Thymus (tissue), 11 donors: ENCODE data around the gene DHRSX. TPM values are rescaled to one million over a fixed set of nuclear protein-coding genes. Genes with fewer than 3 reads are reported as not detected.
"Not testable (repeated sequence)": the region's sequence is repeated elsewhere in the genome, so short reads cannot be mapped to it uniquely, and the experiment has no call there.

Experiments used
- DNase-seq, 9 donors: peaks; one replicate each; pipeline ENCODE4 v3.0.0-alpha.2; 2013; ENCODE audit warnings: low spot score in 9 of 9, low read depth in 6 of 9, missing footprints in 1 of 9
- H3K27ac ChIP-seq, 2 donors: one replicate each; pipeline ENCODE4 v1.5.1; 2013; ENCODE audit warnings: control low read depth in 1 of 2, low read depth in 1 of 2, low read length in 1 of 2, mild to moderate bottlenecking in 1 of 2, moderate library complexity in 1 of 2
- H3K27me3 ChIP-seq, 2 donors: one replicate each; pipeline ENCODE4 v1.5.1; 2013; ENCODE audit warnings: low read length in 1 of 2; ENCODE audit not compliant: control insufficient read depth in 2 of 2, insufficient read depth in 1 of 2
- H3K36me3 ChIP-seq, 2 donors: one replicate each; pipeline ENCODE4 v1.5.1; 2013; ENCODE audit warnings: low read length in 1 of 2, mild to moderate bottlenecking in 1 of 2, moderate library complexity in 1 of 2; ENCODE audit not compliant: control insufficient read depth in 2 of 2, insufficient read depth in 2 of 2
- H3K4me1 ChIP-seq, 2 donors: one replicate each; pipeline ENCODE4 v1.5.1; 2013; ENCODE audit warnings: low read length in 2 of 2; ENCODE audit not compliant: control insufficient read depth in 2 of 2, insufficient read depth in 2 of 2
- H3K4me3 ChIP-seq, 2 donors: one replicate each; pipeline ENCODE4 v1.5.1; 2013; ENCODE audit warnings: low read length in 2 of 2, control low read depth in 1 of 2, mild to moderate bottlenecking in 1 of 2
- H3K9me3 ChIP-seq, 2 donors: one replicate each; pipeline ENCODE4 v1.5.1; 2013; ENCODE audit warnings: low read length in 1 of 2, mild to moderate bottlenecking in 1 of 2; ENCODE audit not compliant: control insufficient read depth in 2 of 2, insufficient read depth in 1 of 2
- WGBS: extraction: QIAGEN DNeasy Blood & Tissue Kit; methylation state at CpG from one replicate; pipeline ENCODE4 v1.1.7; 2013; 5-methylcytosine and 5-hydroxymethylcytosine counted together
- polyA plus RNA-seq: library from polyadenylated mRNA; stranded (reverse); fragments of 200-250 nt; gene quantifications from one replicate; pipeline ENCODE4 v1.2.3, GENCODE V29; 2013
- total RNA-seq: library from RNA; stranded (reverse); fragments of 120-200 nt; gene quantifications from one replicate; pipeline ENCODE4 v1.2.4, GENCODE V29; 2013
- donor health status: healthy.

DHRSX gene
- total and polyA plus RNA-seq, 2 donors, result 11.2 to 12.2 TPM

DNA sequence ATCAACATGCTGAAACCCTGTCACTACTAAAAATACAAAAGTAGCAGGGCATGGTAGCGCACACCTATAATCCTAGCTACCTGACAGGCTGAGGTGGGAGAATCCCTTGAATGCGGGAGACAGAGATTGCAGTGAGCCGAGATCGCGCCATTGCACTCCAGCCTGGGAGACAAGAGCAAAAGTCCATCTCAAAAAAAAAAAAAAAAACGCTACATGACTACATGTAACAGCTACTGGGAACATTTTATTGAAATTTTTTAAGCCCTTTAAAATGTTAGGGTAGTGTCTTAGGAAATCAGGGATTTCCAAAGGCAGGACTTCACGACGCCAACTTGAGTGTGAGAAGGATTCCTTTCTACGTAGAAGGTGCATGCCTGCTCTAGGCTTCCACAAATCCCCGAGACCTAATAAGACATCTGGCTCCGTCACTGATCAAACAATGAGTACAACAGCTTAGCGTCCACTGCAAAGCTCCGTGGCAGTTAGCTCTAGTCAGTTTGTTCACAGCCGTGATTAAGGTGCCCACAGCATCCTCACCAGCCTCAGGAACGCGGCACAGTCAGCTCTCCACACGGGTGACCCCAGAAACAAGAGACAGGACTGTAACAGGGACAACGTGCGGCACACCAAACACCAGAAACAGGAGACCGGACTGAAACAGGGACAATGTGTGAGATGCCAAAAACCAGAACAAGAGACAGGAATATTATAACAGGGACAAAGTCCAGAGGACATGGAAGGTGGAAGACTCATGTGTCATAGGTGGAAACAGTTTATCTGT lies 33.7 kb downstream of the DHRSX start:
- no peak overlapping the region for H3K4me3 ChIP-seq
- no peaks in the 10 kb centered on the region for H3K4me1 ChIP-seq
- H3K27me3 ChIP-seq, result no peaks in the 10 kb centered on the region
- H3K9me3 ChIP-seq, result no peaks in the 10 kb centered on the region
- no peak for DNase-seq
- no peaks in the 10 kb centered on the region for H3K36me3 ChIP-seq
- no peak overlapping the region for H3K27ac ChIP-seq
- 96% methylated on average over 20 of the region's 20 CpGs for WGBS

- Histone ChIP-seq H3K36me3 (no peaks in the 10 kb centered on the region), H3K27ac (no peak overlapping the region), H3K4me3 (no peak overlapping the region), H3K27me3 (no peaks in the 10 kb centered on the region), H3K9me3 (no peaks in the 10 kb centered on the region), H3K4me1 (no peaks in the 10 kb centered on the region)
- no peak for DNase-seq
- 97% methylated on average over 15 of the region's 15 CpGs for WGBS
Observed at GRCh38 chrX:2464677-2465166, 36.1 kb downstream of the DHRSX start.

GRCh38 chrX:2463973-2464676 lies 36.7 kb downstream of the DHRSX start:
- Histone ChIP-seq H3K4me1 (no peaks in the 10 kb centered on the region), H3K9me3 (no peaks in the 10 kb centered on the region)

DNA sequence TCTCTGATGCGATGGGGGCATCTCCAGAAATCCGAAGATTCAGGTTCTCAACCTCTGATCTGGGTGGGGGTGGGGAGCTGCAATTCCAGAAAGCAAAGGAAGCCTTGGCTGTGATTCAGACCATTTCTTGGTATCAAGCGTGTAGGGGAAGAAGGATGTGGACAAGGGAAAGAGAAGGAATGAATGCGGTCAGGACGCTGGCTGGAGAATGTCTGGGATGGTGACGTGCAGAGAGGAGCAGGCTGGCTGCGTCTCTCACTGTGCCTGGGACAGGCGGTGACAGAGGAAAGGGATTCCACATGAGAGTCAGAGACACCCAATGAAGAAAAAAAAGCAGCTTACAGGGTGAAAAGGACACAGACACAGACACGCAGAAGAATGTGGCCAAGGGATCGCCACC lies 37.3 kb downstream of the DHRSX start:
- not testable (repeated sequence) for H3K27ac ChIP-seq, H3K9me3 ChIP-seq, H3K27me3 ChIP-seq, H3K4me3 ChIP-seq, H3K36me3 ChIP-seq, H3K4me1 ChIP-seq, DNase-seq
- 81% methylated on average over 10 of the region's 10 CpGs for WGBS

More at GRCh38 chrX:2463973-2464676, 36.7 kb downstream of the DHRSX start:
- H3K27me3 ChIP-seq, result no peaks in the 10 kb centered on the region
- H3K27ac ChIP-seq, result no peak overlapping the region
- 88% methylated on average over 28 of the region's 31 CpGs for WGBS
- H3K4me3 ChIP-seq, result no peak overlapping the region
- DNase-seq, result no peak
- no peaks in the 10 kb centered on the region for H3K36me3 ChIP-seq

GRCh38 chrX:2462780-2463179 lies 38.0 kb downstream of the DHRSX start:
- H3K9me3 ChIP-seq, result no peaks in the 10 kb centered on the region
- no peak overlapping the region for H3K27ac ChIP-seq
- H3K36me3 ChIP-seq, result peaks cover 0 to 5% of the 10 kb centered on the region in 2 donors
- H3K4me3 ChIP-seq, result no peak overlapping the region
- no peaks in the 10 kb centered on the region for H3K27me3 ChIP-seq
- 99% methylated on average over 3 of the region's 3 CpGs for WGBS
- no peaks in the 10 kb centered on the region for H3K4me1 ChIP-seq
- no peak for DNase-seq

GRCh38 chrX:2462074-2462473 lies 38.7 kb downstream of the DHRSX start:
- no peaks in the 10 kb centered on the region for H3K9me3 ChIP-seq
- H3K27ac ChIP-seq, result no peak overlapping the region
- 97% methylated on average over 5 of the region's 5 CpGs for whole genome bisulfite sequencing
- DNase-seq, result no peak
- no peaks in the 10 kb centered on the region for H3K4me1 ChIP-seq
- no peaks in the 10 kb centered on the region for H3K27me3 ChIP-seq
- no peak overlapping the region for H3K4me3 ChIP-seq
- H3K36me3 ChIP-seq, result peaks cover 0 to 8% of the 10 kb centered on the region in 2 donors

DNA sequence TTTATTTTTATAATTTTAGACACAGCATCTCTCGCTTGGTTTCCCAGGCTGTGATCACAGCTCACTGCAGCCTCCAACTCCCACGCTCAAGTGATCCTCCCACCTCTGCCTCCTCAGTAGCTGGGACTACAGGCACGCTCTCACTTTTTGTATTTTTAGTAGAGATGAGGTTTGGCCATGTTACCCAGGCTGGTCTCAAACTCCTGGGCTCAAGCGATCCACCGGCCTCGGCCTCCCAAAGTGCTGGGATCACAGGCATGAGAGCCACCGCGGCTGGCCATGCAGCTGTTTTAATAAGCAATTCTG lies 39.1 kb downstream of the DHRSX start:
- H3K9me3 ChIP-seq, result no peaks in the 10 kb centered on the region
- H3K27ac ChIP-seq, result no peak overlapping the region
- H3K4me1 ChIP-seq, result no peaks in the 10 kb centered on the region
- 97% methylated on average over 8 of the region's 8 CpGs for WGBS
- no peaks in the 10 kb centered on the region for H3K27me3 ChIP-seq
- DNase-seq, result no peak
- no peak overlapping the region for H3K4me3 ChIP-seq
- H3K36me3 ChIP-seq, result peaks cover 0 to 8% of the 10 kb centered on the region in 2 donors

DNA sequence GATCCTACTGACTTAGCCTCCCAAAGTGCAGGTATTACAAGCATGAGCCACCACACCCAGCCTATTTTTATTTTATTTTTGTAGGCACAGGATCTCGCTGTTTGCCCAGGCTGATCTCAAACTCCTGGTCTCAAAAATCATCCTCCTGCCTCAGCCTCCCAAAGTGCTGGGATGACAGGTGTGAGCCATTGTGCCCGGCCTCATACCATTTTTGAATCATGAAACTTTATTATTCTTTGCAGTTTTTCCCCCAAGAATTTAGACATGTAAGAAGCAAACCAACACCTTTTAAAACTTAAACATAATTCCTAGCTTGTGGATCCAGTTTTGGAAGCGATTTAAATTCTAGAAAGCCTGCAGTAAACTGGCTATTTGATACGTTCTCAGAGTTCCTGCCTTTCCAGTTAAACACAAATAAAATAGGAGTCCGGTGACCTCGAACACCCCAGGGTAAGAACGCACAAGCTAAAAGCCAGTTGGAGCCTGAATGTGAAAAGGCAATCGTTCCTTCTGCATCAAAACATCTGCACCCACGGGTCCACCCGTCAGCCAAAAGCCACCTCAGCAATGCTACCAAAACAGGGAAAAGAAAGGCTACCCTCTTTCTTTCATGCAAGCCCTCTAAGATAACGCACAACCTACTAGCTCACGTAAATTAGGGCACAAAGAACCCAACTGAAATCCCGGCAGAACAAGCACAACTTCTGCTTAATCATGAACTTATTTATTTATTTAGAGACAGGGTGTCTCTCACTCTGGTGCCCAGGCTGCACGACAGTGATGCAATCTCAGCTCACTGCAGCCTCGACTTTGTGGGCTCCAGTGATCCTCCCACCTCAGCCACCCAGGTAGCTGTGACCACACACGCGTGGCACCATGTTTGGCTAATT lies 39.7 kb downstream of the DHRSX start:
- H3K4me3 ChIP-seq, H3K36me3 ChIP-seq, H3K9me3 ChIP-seq, DNase-seq, H3K27me3 ChIP-seq, H3K4me1 ChIP-seq, H3K27ac ChIP-seq: not testable (repeated sequence)
- WGBS, result 90% methylated on average over 17 of the region's 17 CpGs

DNA sequence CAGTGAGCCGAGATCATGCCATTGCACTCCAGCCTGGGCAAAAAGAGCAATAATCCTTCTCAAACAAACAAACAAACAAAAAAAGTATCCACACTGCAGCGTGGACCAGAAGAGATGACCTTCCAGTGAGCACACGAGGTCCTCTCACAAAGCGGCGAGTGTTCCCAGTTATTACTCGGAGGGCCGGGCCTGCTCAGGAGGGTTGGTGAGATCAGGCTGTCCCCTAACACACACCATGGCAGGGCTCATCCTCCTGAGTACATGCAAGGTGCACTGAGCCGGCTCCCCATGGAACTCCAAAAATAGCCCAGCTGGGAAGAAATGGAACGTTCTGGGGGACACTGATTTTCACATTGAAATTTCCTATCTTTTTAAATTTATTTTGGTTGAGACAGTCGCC lies 40.7 kb downstream of the DHRSX start:
- H3K4me3 ChIP-seq, DNase-seq, H3K27ac ChIP-seq, H3K4me1 ChIP-seq, H3K27me3 ChIP-seq, H3K36me3 ChIP-seq, H3K9me3 ChIP-seq: not testable (repeated sequence)
- 96% methylated on average over 10 of the region's 10 CpGs for WGBS
